Measurements from ENCODE around the gene TMEM94.

Gene TMEM94

DNA sequence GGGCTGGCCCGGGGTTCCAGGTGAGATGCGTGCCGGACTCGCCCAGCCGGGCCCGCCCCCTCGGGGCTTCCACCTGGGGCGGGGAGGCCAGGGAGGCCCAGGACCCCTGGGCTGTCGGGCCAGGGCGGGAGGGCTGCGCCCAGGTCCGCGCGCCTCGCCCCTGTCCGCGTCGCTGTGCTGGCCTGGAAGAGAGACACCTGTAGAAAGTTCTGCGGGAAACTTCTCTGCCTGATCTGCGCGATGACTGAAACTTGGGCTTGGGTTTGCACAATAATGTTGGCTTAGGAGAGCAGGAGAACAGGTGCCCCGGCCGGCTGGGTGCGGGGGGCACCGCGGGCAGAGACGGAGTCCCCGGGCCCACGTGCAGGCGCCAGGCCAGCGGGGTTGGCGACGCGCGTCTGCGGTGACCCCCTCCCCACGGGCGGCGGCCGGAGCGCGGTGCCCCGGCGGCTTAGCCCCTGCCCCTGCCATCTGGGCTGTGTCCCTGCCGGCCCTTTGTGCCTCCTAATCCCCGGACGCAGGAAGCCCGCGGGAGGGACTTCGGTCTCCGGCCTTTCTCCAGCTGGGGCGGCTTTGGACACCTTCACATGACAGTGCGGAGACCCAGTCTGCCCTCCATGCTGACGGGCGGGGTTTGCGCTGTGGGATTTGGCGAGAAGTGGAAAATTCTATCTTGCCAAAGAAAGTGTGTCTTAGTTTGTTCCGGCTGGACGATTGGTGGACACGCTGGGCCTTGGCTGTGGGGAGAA is 69.5 kb downstream of the TMEM94 start:
- DNase-seq (ENCODE audit: low spot score), result no peak

DNA sequence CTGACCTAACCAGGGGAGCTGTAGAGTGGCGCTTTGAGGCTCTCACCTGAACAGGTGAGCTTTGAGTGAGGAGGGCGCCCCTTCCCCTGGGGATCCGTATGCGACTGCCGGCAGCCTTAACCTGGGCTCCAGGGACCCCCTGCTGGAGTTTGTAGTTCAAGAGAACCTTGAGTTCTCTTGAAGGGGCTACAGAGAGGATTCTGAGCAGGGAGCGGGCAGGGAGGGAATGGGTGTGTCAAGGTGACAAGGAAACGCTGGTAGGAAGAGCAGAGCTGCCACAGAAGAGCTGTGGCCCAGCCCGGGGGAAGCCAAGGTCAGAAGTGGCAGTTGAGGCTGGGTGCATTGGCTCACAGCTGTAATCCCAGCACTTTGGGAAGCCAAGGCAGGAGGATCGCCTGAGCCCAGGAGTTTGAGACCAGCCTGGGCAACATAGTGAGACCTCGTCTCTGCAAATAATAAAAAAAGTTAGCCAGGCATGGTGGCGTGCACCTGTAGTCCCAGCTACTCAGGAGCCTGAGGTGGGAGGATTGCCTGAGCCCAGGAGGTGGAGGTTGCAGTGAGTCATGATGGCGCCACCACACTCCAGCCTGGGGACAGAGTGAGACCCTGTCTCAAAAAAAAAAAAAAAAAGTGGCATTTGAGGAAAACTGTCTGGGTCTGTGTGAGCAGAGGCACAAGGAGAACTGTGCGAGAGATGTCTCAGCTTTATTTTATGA is 70.3 kb downstream of the TMEM94 start:
- no peak for DNase-seq (ENCODE audit: low spot score)

DNA sequence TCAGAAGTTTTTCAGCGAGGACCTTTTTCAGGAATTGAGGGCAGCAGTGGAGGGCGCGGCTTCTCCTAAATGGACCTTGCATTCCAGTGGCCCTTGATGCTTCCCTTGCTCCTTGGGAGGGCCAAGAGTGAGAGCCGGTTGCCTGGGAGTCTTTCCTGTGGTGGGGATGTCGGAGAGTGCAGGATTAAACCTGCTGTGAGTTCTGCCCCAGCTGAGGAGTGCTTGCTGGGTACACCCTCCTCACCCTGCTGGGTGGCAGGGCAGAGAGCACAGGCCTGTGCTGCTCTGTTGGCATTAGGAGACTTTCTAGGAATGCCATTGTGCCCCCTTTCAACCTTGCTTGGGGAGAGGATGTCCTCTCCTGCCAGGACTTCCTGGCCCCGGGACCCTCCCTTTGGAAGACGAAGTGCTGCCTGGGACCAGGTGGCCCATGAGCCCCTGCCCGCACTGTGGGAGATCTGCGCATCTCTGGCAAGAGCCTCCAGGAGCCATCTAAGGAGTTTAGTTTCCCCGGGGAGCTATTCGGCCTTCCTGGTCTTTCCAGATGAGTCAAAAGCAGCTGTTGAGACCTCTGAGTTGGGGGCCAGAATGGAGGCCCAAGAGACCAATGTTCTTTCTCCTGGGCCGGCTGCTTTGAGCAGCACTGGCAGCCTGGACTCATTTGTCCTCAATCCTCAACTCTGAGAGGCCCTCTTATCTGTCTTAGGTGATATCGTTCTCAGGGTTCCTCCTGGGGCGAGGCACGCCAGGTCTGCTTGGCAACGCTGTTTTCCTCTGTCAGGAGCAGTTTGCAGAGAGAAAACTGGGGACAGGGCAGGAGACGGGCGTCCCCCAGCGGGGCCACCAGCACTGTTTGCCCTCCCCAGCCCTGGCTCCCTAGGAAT is 74.6 kb downstream of the TMEM94 start:
- DNase-seq (ENCODE audit: low spot score), result no peak

DNA sequence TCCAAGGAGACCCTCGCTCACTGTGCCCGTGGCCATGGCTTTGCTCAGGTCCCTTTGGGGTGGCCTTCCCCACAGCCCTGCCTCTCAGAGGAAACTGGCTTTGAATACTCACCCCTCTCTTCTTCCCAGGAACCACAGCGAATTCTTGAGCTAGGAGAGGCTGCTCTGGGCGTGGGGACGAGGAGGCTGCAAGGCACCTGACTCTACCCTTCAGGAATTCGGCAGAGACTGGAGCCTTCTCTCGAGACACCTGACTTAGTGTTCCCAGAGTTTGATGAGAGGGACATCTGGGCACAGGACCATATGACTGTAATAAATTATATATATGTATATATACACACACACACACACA is 75.3 kb downstream of the TMEM94 start:
- no peak for DNase-seq (ENCODE audit: low spot score)

DNA sequence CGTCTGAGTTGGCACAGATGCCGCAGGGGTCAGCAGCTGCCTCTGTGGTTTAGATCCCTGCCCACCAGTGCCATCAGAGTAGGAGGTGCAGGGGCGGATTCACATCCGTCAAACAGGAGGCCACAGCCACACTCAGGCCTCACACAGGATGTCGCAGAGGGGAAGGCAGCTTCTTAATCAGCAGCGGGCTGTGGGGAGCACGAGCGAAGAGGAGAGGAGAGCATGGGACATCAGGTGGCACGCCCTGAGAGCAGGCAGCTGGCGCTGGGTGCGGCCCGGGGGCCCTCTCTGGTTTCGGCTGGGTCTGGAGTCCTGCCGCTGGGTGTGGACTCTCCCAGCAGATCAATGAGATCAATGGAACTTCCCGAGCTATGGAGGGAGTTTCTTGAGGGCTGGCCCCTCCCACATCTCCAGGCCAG is 78.7 kb downstream of the TMEM94 start:
- no peak for DNase-seq (ENCODE audit: low spot score)

DNA sequence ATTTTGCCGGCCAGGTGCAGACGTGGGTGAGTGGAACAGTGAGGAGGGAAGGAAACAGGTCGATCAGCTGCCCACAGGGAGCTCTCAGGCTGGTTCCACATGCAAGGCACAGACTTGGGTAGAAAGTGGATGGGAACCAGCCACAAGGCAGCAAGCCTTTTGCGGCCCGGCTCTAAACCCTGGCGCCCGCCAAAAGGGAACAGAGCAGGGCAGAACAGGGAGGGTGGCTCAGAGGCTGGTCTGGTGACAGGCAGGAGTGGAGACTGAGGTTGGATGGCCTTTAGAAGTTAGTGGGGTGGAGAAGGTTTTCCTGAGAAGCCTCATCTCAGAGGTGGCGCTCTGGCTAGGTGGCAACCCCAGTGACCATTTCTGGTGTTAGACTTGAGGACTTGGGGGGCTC is 79.4 kb downstream of the TMEM94 start:
- DNase-seq (ENCODE audit: low spot score), result no peak

DNA sequence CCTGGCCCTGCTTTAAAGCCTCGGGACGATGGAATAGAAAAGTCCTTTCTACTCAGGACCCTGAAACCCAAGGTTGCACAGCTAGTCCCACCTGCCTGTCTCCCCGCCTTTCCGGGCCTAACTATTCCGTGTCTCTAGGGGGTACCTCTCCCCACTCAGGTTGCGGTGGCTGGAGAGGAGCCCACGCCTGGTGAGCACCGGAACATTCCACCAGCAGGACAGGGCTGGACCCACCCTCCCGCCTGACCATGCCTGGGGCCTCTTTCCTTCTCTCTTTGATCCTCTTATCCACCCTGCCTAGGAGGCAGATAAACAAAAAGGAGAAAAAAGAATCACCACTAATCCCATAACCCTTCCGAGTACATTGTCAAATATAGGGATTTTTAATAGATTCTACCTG is 79.9 kb downstream of the TMEM94 start:
- DNase-seq (ENCODE audit: low spot score), result no peak

DNA sequence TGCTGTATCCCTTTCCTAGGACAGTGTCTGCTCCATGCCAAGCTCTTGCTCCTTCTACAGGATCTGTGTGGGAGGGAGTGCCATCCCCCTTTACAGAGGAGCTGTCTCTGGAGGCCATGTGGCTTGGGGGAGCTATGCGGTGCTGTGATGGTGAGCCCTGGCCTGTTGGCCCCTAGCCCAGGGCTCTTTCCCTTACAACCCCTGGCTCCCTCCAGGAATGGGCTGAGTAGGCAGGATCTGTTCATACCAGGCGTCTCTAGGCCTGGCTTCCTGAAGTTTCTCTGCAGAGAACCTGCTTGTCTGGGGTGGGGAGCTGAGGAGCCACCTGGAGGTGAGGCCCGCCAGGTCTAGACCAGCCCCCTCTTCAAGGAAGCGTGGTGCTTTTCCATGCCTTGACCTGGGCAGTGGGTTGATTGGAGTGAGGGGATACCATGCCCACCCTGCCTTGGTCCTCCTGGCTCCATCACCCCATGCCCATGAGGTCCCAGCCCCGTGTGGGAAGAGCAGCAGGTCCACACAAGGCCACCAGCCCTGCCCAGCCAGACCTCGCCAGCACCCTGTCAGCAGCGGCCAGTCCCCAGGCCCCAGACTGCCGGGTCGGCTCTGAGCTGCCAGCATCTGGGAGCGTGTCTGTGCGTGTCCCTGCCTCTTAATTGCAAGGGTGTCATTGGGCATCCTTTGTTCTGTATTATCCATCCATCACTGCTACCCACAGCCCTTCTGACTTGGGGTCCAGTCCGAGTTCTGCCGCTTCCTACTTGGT is 83.7 kb downstream of the TMEM94 start:
- no peak for DNase-seq (ENCODE audit: low spot score)

DNA sequence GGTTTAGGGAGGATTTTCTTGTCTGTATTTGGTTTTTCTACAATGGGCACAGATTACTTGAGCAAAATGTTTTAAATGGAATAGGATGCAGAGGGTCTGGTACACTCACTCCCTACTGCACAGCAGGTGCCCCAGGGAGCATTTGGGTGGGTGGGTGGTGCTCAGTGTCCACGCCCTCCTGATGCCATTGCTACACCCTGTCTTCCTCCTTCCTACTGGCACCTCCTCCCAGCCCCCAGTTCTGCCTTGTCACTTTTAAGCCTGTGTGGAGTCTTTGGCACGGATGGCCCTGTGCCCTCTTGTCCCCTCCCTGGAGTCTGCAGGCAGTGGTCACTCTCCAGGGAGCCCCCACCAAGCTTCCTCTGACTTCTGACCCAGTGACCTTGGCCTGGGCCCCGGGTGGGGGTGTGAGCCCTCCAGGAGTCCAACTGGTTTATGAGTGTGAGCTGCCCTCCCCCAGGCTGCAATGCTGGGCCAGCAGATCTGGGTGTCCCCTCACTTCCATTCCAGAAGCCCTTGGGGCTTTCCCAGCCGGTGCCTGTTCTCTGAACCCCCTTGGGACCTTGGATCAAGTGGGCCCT is 84.6 kb downstream of the TMEM94 start:
- DNase-seq (ENCODE audit: low spot score), result no peak

DNA sequence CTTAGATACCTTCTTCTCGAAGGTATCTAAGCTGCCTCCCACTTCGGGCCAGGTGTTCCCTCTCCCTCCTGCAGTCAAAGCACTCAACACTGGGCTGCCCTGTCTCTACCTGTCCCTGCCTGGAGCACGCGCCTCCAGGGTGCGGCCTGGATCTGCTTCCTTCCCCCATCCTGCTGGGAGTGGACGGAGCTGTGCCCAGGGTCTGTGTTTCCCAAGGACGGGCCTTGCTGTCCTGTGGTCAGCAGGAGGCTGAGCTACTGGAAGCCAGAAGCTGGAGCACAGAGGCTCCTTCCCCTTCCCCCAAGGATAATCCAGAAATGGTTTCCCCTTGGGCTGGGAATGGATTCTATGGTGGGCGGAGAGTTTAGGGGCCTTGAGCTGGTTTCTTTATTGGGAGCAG is 85.8 kb downstream of the TMEM94 start:
- no peak for DNase-seq (ENCODE audit: low spot score)

DNA sequence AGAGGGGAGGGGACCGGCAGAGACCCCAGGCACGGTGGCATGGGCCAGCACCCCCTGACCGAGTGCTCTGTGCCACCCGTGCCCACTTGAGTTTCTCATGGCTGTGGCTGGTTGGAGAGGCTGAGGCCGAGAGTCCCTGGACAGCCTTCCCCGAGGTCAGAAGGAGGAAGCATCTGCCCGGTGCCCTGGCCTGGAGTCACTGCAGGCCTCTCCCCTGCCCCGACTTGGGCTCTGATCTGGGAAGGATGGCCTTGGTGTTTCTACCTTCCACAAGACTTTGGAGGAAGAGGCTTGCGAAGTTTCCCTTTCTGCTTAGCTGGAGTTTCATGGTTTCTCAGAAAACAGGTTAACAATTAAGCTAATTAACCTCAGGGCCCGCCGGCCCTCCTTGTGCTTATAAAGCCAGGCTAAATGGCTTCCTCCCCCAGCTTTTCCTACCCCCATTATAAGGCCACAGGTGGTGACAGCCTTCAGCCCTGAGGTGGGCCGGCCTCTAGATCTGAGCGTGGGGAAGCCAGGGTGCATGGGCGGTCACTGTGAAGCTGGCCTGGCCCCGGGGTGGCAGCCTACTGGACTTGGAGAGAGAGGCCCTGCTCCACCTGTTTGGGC is 86.4 kb downstream of the TMEM94 start:
- no peak for DNase-seq (ENCODE audit: low spot score)

DNA sequence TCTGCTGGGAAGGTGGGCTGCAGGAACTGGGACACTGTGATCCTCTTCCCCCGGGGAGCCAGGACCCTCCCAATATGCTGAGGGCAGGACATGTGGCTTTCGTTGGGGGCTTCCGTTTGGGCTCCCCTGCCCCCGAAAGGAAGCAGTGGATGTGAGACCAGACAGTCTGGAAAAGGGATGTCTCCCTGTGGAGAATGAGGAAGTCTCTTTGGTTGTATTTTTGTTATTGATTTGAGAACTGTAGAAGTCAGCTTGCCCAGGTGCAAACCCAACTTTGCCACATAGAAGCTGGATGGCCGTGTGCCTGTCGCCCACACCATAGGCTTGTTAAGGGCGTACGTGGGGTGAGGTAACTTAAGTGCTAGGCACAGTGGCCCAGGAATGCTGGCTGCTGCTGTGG is 87.8 kb downstream of the TMEM94 start:
- DNase-seq (ENCODE audit: low spot score), result no peak

DNA sequence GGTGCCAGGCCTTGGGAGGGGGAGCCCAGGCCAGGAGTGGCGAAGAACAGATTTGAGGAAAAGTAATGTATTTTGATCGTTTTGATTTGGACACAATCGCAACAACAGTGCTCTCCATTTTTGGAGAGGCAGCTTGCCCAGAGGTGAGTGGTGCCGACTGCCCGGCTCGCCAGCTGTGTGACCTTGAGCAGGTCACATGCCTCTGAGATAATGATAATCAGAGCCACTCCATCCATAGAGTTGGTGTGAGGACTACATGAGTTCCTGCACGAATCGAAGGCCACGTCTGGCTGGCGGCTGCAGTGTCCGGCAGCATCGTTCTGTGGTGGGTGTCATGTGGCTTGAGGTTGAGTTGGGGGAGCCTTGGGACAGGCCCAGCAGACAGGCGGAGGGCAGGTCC is 89.7 kb downstream of the TMEM94 start:
- no peak for DNase-seq (ENCODE audit: low spot score)

DNA sequence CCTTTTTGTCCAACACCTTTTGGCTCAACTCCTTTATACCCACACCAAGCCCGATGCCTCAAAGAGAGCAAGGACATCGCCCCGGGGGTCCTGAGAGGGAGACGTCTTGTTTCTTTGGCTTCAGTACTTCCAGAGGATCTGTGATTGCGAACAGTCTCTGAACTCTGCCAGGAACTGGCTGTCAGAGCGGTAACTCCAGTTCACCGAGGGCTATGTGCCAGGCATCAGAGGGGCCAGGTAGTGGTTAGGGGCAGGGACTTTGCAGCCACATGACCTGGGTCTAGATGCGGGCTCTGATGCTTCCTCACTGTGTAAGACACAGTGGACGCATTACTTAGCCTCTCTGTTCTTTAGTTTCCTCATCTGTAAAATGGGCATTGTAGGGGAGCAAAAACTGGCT is 90.7 kb downstream of the TMEM94 start:
- DNase-seq (ENCODE audit: low spot score), result no peak

DNA sequence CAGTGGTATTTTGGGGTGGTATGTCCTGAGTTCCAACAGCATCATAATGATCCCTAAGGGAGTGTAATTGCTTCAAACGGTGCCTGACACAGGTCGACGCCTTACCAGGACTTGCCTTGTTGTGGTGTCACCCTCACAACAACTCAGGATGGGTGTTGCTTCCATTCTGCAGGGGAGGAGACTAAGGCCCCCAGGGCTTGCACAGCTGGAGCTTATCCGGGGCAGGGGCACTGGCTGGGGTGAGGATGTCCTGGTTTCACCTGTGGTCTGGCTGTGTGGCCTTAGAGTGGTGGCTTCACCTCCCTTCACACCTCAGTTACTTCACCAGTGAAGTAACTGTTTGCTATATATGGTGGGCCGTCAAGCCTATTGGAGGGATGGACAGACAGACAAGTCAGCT is 92.4 kb downstream of the TMEM94 start:
- no peak for DNase-seq (ENCODE audit: low spot score)
